Measurements from ENCODE around the gene OR6F1.
"Not testable (repeated sequence)": the region's sequence is repeated elsewhere in the genome, so short reads cannot be mapped to it uniquely, and the experiment has no call there.

OR6F1 gene

DNA sequence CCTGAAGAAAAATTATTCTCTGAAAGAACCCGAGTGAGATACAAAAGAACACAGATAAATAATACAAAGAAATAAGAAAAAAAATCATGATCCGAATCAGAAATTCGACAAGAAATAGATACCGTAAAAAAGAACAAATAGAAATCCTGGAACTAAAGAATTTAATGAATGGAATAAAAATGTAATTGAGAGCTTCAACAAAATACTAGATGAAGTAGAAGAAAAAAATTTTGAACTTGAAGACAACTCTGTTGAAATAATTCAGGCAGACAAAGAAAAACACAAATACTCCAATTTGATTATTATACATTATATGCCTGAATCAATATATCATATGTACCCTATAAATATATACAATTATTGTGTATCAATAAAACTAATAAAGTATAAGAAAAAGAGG lies 4.8 kb upstream of the OR6F1 start:
- H3K27me3 ChIP-seq (ENCODE audit: control insufficient read depth, insufficient read depth, low read length): no peaks in the 10 kb centered on the region

DNA sequence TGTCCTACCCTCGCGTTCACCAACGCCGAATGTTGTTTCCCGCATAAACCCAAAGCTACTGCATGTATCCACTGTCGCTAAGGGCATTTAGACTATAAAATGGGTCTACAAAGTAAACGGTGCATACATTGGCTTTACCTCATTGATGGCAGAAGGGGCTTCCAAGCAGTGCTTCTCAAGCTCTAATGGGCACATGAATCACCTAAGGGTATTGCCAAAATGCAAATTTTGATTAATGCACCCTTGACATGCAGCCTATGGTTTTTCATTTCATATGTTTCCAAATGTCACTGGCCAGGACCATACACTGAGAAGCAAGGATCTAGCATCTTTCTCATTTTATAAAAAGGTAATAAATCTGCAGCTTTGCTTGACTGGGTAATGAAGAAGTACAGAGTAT lies 2.7 kb downstream of the OR6F1 start:
- peaks cover 59% of the 10 kb centered on the region for H3K9me3 ChIP-seq (ENCODE audit: control insufficient read depth, insufficient read depth, low read length)
- no peak overlapping the region for H3K4me3 ChIP-seq (ENCODE audit: low read depth, low read length)
- no peaks in the 10 kb centered on the region for H3K4me1 ChIP-seq (ENCODE audit: control insufficient read depth, insufficient read depth, low read length)
- H3K9ac ChIP-seq (ENCODE audit: low read depth, low read length): no peak overlapping the region
- no peaks in the 10 kb centered on the region for H3K36me3 ChIP-seq (ENCODE audit: control insufficient read depth, insufficient read depth, low read length)
- H3K27ac ChIP-seq (ENCODE audit: low read depth, low read length): no peak overlapping the region
- no peaks in the 10 kb centered on the region for H3K27me3 ChIP-seq (ENCODE audit: control insufficient read depth, insufficient read depth, low read length)

More for the DNA sequence above, 4.8 kb upstream of the OR6F1 start:
- Histone ChIP-seq H3K4me1 (ENCODE audit: control insufficient read depth, insufficient read depth, low read length) (no peaks in the 10 kb centered on the region), H3K4me3 (ENCODE audit: low read depth, low read length) (no peak overlapping the region), H3K9me3 (ENCODE audit: control insufficient read depth, insufficient read depth, low read length) (peaks cover 45% of the 10 kb centered on the region), H3K27ac (ENCODE audit: low read depth, low read length) (no peak overlapping the region), H3K9ac (ENCODE audit: low read depth, low read length) (no peak overlapping the region), H3K36me3 (ENCODE audit: control insufficient read depth, insufficient read depth, low read length) (no peaks in the 10 kb centered on the region)

DNA sequence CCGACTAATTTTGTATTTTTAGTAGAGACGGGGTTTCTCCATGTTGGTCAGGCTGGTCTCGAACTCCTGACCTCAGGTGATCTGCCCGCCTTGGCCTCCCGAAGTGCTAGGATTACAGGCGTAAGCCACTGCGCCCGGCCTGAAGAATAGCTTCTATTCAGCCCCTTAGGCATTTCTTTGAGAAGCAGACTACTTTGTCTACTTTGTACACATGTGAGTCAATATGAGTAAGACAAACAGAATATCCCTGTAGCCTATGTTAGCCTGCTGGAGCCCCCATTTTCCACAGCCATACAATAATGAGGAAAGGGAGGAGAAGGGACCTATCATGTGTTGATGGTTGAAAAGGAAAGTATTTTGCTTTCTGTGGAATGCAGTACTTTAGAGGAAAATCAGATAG lies 5.8 kb downstream of the OR6F1 start:
- not testable (repeated sequence) for H3K4me1 ChIP-seq (ENCODE audit: control insufficient read depth, insufficient read depth, low read length); H3K4me3 ChIP-seq (ENCODE audit: low read depth, low read length); H3K27ac ChIP-seq (ENCODE audit: low read depth, low read length); H3K9ac ChIP-seq (ENCODE audit: low read depth, low read length); H3K36me3 ChIP-seq (ENCODE audit: control insufficient read depth, insufficient read depth, low read length); H3K27me3 ChIP-seq (ENCODE audit: control insufficient read depth, insufficient read depth, low read length)
- H3K9me3 ChIP-seq (ENCODE audit: control insufficient read depth, insufficient read depth, low read length): peaks cover 62% of the 10 kb centered on the region

DNA sequence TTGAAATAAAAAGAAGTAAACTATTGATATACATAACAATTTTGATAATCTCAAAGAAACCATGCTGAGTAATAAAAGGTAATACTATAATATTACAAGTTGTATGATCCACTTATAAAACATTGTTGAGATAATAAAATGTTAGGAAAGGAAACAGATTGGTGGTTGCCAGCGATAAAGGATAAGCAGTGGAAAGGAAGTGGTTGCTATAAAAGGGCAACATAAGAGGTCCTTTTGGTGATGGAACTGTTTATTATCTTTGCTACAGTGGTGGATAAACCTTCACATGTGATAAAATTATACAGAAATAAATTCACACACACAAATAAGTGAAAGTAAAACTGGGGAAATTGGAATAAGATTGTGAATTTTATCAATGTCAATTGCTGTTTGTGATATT lies 15.1 kb downstream of the OR6F1 start:
- Histone ChIP-seq H3K9me3 (ENCODE audit: control insufficient read depth, insufficient read depth, low read length) (peaks cover 76% of the 10 kb centered on the region), H3K4me1 (ENCODE audit: control insufficient read depth, insufficient read depth, low read length) (no peaks in the 10 kb centered on the region), H3K4me3 (ENCODE audit: low read depth, low read length) (no peak overlapping the region)

DNA sequence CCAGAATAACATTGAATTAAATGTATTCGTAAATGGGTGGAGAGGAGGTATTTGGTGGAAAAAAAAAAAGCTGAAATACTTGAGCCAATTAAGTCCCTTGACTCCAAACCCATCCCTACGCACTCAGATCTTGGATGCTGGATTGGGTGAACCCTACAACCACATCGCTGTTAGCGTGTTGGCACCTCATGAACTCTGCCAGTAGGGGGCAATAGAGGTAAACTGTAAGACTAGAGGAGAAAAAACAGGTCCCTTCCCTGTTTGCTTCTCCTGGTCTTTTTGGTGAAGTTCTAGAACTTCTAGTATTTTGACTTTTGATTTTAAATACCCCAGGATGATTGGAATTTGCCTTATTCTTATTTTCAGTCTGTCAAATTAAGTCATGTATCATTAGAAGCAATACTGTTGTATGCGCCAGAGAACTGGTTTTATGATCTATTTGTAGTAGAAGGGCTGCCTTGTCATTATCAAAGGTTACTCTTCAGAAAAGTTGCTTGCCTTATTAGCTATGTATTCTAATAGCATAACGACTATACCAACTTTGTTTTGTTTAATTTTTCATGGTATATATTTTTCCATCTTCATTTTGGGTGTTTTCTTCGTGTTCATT lies 35.1 kb downstream of the OR6F1 start:
- Histone ChIP-seq H3K27me3 (ENCODE audit: control insufficient read depth, insufficient read depth, low read length) (no peaks in the 10 kb centered on the region), H3K27ac (ENCODE audit: low read depth, low read length) (no peak overlapping the region), H3K4me1 (ENCODE audit: control insufficient read depth, insufficient read depth, low read length) (no peaks in the 10 kb centered on the region), H3K9me3 (ENCODE audit: control insufficient read depth, insufficient read depth, low read length) (peaks cover under 1% of the 10 kb centered on the region), H3K36me3 (ENCODE audit: control insufficient read depth, insufficient read depth, low read length) (no peaks in the 10 kb centered on the region), H3K4me3 (ENCODE audit: low read depth, low read length) (no peak overlapping the region), H3K9ac (ENCODE audit: low read depth, low read length) (no peak overlapping the region)

More for the DNA sequence above, 15.1 kb downstream of the OR6F1 start:
- Histone ChIP-seq H3K36me3 (ENCODE audit: control insufficient read depth, insufficient read depth, low read length) (no peaks in the 10 kb centered on the region), H3K27ac (ENCODE audit: low read depth, low read length) (no peak overlapping the region), H3K27me3 (ENCODE audit: control insufficient read depth, insufficient read depth, low read length) (no peaks in the 10 kb centered on the region), H3K9ac (ENCODE audit: low read depth, low read length) (no peak overlapping the region)

DNA sequence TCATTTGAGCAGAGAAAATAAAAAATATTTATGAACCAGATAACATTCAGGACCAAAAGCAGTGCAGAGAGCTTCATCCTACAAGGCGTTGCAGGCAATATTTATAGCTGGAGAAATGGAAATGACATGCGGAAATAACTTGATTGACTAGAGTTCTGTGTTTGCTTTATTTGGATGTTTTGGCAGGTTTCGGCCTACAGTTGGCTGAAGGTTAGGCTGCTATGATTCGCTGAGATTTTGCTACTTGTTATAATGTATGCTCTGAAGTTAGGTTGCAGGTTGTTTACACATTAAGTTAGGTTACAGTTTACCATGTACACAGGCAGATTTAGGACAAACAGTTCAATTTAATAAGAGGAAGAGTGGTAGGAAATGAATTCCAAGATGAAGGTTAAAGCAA lies 36.3 kb downstream of the OR6F1 start:
- no peaks in the 10 kb centered on the region for H3K36me3 ChIP-seq (ENCODE audit: control insufficient read depth, insufficient read depth, low read length)
- H3K27me3 ChIP-seq (ENCODE audit: control insufficient read depth, insufficient read depth, low read length): no peaks in the 10 kb centered on the region
- no peaks in the 10 kb centered on the region for H3K4me1 ChIP-seq (ENCODE audit: control insufficient read depth, insufficient read depth, low read length)
- no peaks in the 10 kb centered on the region for H3K9me3 ChIP-seq (ENCODE audit: control insufficient read depth, insufficient read depth, low read length)
- no peak overlapping the region for H3K9ac ChIP-seq (ENCODE audit: low read depth, low read length)
- no peak overlapping the region for H3K27ac ChIP-seq (ENCODE audit: low read depth, low read length)
- H3K4me3 ChIP-seq (ENCODE audit: low read depth, low read length): no peak overlapping the region

DNA sequence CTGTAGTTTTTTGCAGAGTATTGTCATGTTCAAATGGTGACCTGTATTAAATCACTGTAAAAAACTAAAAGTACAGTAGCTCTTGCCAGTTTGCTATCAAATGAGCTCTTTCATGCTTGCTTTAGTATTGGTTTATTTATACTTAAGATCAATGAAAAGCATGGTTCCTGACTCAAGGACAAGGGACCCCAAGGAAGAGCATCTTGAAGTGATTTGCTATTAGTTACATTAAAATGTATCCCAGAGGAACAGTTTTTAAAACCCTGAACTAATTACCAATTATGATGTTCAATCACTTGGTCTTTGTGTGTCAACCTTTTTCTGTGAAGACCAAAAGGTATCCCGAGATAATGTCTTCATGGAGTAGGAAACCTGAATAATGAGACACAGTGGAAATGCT lies 36.8 kb downstream of the OR6F1 start, which contains the start of gene OR13G1:
TSS of gene OR13G1 (minus strand) at position 101 of the 400 bp plus-strand sequence. CDS start 6,698 bp downstream, outside the sequence.
- H3K9me3 ChIP-seq (ENCODE audit: control insufficient read depth, insufficient read depth, low read length): no peaks in the 10 kb centered on the region
- no peaks in the 10 kb centered on the region for H3K36me3 ChIP-seq (ENCODE audit: control insufficient read depth, insufficient read depth, low read length)
- H3K9ac ChIP-seq (ENCODE audit: low read depth, low read length): no peak within 1 kb of the TSS
- H3K4me1 ChIP-seq (ENCODE audit: control insufficient read depth, insufficient read depth, low read length): no peaks in the 10 kb centered on the region
- H3K27ac ChIP-seq (ENCODE audit: low read depth, low read length): no peak within 1 kb of the TSS
- no peaks in the 10 kb centered on the region for H3K27me3 ChIP-seq (ENCODE audit: control insufficient read depth, insufficient read depth, low read length)
- no peak within 1 kb of the TSS for H3K4me3 ChIP-seq (ENCODE audit: low read depth, low read length)

DNA sequence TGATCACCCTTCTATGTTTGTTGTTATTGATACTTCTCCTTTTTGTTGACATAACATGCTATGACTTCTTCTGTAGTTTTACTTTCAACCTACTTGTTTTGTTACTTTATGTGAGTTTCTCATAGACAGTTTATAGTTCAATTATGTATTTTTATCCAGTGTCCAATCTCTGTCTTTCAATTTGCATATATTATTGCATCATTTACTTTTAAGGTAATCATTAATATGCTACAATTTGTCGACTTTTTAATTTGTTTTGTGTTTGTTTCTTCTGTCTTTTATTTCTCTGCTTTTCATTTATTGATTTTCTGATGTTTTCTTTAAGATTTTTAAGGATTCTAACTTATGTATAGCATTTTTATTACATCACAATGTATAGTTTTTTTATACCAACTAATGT lies 47.2 kb downstream of the OR6F1 start:
- H3K27ac ChIP-seq (ENCODE audit: low read depth, low read length): no peak overlapping the region
- H3K4me3 ChIP-seq (ENCODE audit: low read depth, low read length): no peak overlapping the region
- no peaks in the 10 kb centered on the region for H3K4me1 ChIP-seq (ENCODE audit: control insufficient read depth, insufficient read depth, low read length)
- H3K9ac ChIP-seq (ENCODE audit: low read depth, low read length): no peak overlapping the region
- H3K36me3 ChIP-seq (ENCODE audit: control insufficient read depth, insufficient read depth, low read length): no peaks in the 10 kb centered on the region
- H3K9me3 ChIP-seq (ENCODE audit: control insufficient read depth, insufficient read depth, low read length): peaks cover 4% of the 10 kb centered on the region
- no peaks in the 10 kb centered on the region for H3K27me3 ChIP-seq (ENCODE audit: control insufficient read depth, insufficient read depth, low read length)
